ENCODE measurements around the gene TK1.

GRCh38 chr17:78144736-78145641, 41.9 kb downstream of the TK1 start:
- no peak for TF ChIP-seq CTCF (IDR thresholded peaks at IDR 0.05; ENCODE audit: insufficient read depth, low read length)
- TF ChIP-seq GABPA (IDR thresholded peaks at IDR 0.05; ENCODE audit: low read depth): no peak
- no peak for TF ChIP-seq POLR2AphosphoS5 (IDR thresholded peaks at IDR 0.05; ENCODE audit: low read depth)
- no peak for TF ChIP-seq REST (IDR thresholded peaks at IDR 0.05; ENCODE audit: insufficient replicate concordance, low read depth)
